Transverse colon (tissue), 4 donors: ENCODE results near the gene TMCC3. TPM values are rescaled to one million over a fixed set of nuclear protein-coding genes. Genes with fewer than 3 reads are reported as not detected.

Source experiments
- DNase-seq: peaks from one replicate; pipeline ENCODE4 v3.0.0-alpha.2; 2019
- H3K27ac ChIP-seq, 4 donors: fragments of 200-600 bp; sonication (generic); 2 replicates each; pipeline ENCODE4 v1.5.1; 2016 to 2018; ENCODE audit warnings: inconsistent platforms in 4 of 4
- H3K27me3 ChIP-seq: fragments of 200-600 bp; sonication (generic); 2 replicates; pipeline ENCODE4 v1.5.1; 2017; ENCODE audit warnings: inconsistent platforms
- H3K36me3 ChIP-seq, 4 donors: fragments of 200-600 bp; sonication (generic); 2 replicates each; pipeline ENCODE4 v1.5.1; 2017 to 2019; ENCODE audit warnings: inconsistent platforms in 4 of 4
- H3K4me1 ChIP-seq, 4 donors: fragments of 200-600 bp; sonication (generic); 2 replicates each; pipeline ENCODE4 v1.5.1; 2017 to 2020; ENCODE audit warnings: inconsistent platforms in 4 of 4
- H3K4me3 ChIP-seq, 4 donors: fragments of 200-600 bp; sonication (generic); 1 replicate in 1 of 4; 2 replicates in 3 of 4; pipeline versions ENCODE4 v1.5.1 to v1.6.1; 2017 to 2019; ENCODE audit warnings: inconsistent platforms in 4 of 4
- H3K9me3 ChIP-seq, 2 donors: fragments of 200-600 bp; sonication (generic); 2 replicates each; pipeline ENCODE4 v1.5.1; 2017 to 2019; ENCODE audit warnings: inconsistent platforms in 2 of 2
- CTCF ChIP-seq, 5 experiments: fragments of 200-600 bp in 3 of 5; fragments of 450-650 bp in 2 of 5; sonication (generic) in 3 of 5; IDR thresholded peaks; 1 replicate in 2 of 5; 2 replicates in 3 of 5; pipeline ENCODE4 v1.5.1; 2016 to 2017; ENCODE audit warnings: antibody characterized with exemption in 5 of 5, inconsistent platforms in 3 of 5, mild to moderate bottlenecking in 2 of 5, moderate library complexity in 1 of 5
- EP300 ChIP-seq: sonication (generic); formaldehyde crosslinking; IDR thresholded peaks from one replicate; pipeline ENCODE4 v1.6.1; 2017; ENCODE audit warnings: antibody characterized with exemption, low read depth
- POLR2A ChIP-seq: fragments of 450-650 bp; IDR thresholded peaks from one replicate; pipeline ENCODE4 v1.6.1; 2016; ENCODE audit warnings: antibody characterized with exemption, mild to moderate bottlenecking, moderate library complexity
- POLR2AphosphoS5 ChIP-seq, 3 donors: sonication (generic); formaldehyde crosslinking; IDR thresholded peaks; one replicate each; pipeline ENCODE4 v1.6.1; 2016; ENCODE audit warnings: antibody characterized with exemption in 3 of 3
- WGBS, 2 donors: methylation state at CpG; one replicate each; pipeline ENCODE4 v1.1.5; 2018; ENCODE audit warnings: low coverage in 1 of 2; 5-methylcytosine and 5-hydroxymethylcytosine counted together
- in situ Hi-C, 4 donors: fragments of 200-750 bp; cut with MboI; loops; one replicate each; pipeline versions ENCODE4 v1.15.0 to v1.15.1; 2017; ENCODE audit warnings: low sequenced_read_pairs in 3 of 4, low pct_ligation_motif_present in 1 of 4, low pct_unique_long_range_greater_than_20kb in 1 of 4
- intact Hi-C: fragments of 100-400 bp; cut with DNase I; formaldehyde crosslinking; loops from one replicate; pipeline ENCODE4 v1.15.1; 2023; ENCODE audit warnings: low total_unique reads
- small RNA-seq, 4 donors: library from RNA; depleted of rRNA; stranded (forward); fragments of <200 nt; gene quantifications; one replicate each; pipeline ENCODE3, GENCODE V24; 2016
- total RNA-seq, 4 donors: library from RNA; depleted of rRNA; stranded (reverse); fragments of >200 nt; gene quantifications; one replicate each; pipeline ENCODE4 v1.1.0, GENCODE V29; 2016

TMCC3 gene
- total RNA-seq, 4 donors from 2014 or later: 6.4 to 79.3 (median 65.9) TPM

GRCh38 chr12:94531196-94531720 lies 119.1 kb downstream of the TMCC3 start:
- 86 to 92% methylated on average over 5 to 6 of the region's 6 CpGs for WGBS, 2 donors
- H3K36me3 ChIP-seq: no peaks in the 10 kb centered on the region
- intact Hi-C loops (loop anchor here (5.0 kb wide), 1 partner anchor 394 kb away; no protein-coding TSS in a partner anchor), in situ Hi-C loops (loop anchor here in 3 of 4 donors (5.0 to 10.0 kb wide), 2 partner anchors 394 to 396 kb away; no protein-coding TSS in a partner anchor)
- no peak for DNase-seq
- TF ChIP-seq CTCF (IDR thresholded peaks at IDR 0.05): no peak
- no peak for TF ChIP-seq EP300
- no peak for TF ChIP-seq POLR2AphosphoS5 (IDR thresholded peaks at IDR 0.05)
- no peak for TF ChIP-seq POLR2A
- no peak overlapping the region for H3K27ac ChIP-seq
- peaks cover 0 to 4% (median 0%) of the 10 kb centered on the region in 4 donors for H3K4me1 ChIP-seq
- H3K4me3 ChIP-seq: no peak overlapping the region
- no peaks in the 10 kb centered on the region for H3K9me3 ChIP-seq
- H3K27me3 ChIP-seq: no peaks in the 10 kb centered on the region

GRCh38 chr12:94525951-94526350 lies 124.4 kb downstream of the TMCC3 start:
- no peaks in the 10 kb centered on the region for H3K27me3 ChIP-seq
- H3K9me3 ChIP-seq: no peaks in the 10 kb centered on the region
- TF ChIP-seq CTCF (IDR thresholded peaks at IDR 0.05) (no peak), POLR2AphosphoS5 (IDR thresholded peaks at IDR 0.05) (no peak), POLR2A (no peak), EP300 (no peak)
- no peaks in the 10 kb centered on the region for H3K4me1 ChIP-seq
- WGBS, 2 donors: 40 to 57% methylated on average over 1 to 2 of the region's 2 CpGs
- in situ Hi-C loops (no loop called here), intact Hi-C loops (no loop called here)
- no peak for DNase-seq
- no peaks in the 10 kb centered on the region for H3K36me3 ChIP-seq
- H3K27ac ChIP-seq: no peak overlapping the region
- no peak overlapping the region for H3K4me3 ChIP-seq

Small RNA genes within 50 kb of the gene (small RNA-seq; reads per million reads assigned to genes)
- 0 reads per million in 4 donors for gene LSM3P2
- gene MIR5700: 0 to 0.55 (median 0) reads per million in 4 donors

Other genes starting within 250 kb of the TMCC3 start
- gene CEP83, start 190.7 kb downstream of the TMCC3 start, total RNA-seq: 100 to 1,000 TPM in 1 of 4 donors, 10 to 100 TPM in 2, 1 to 10 TPM in 1; 3.0 to 104 (median 17.0) TPM